ENCODE measurements around the gene CDH11.
A peak's percentile ranks its signal among the peaks of the same experiment; 100 is the strongest.

CDH11 gene

GRCh38 chr16:65070831-65071432 is 50.9 kb downstream of the CDH11 start:
- DNase-seq (ENCODE audit: low spot score) = peak; percentile 97

- DNase-seq (ENCODE audit: low spot score) = no peak
Measured at GRCh38 chr16:65069766-65070165, 52.1 kb downstream of the CDH11 start.

- no peak for DNase-seq (ENCODE audit: low spot score)
Measured at GRCh38 chr16:65069065-65069464, 52.8 kb downstream of the CDH11 start.

DNA sequence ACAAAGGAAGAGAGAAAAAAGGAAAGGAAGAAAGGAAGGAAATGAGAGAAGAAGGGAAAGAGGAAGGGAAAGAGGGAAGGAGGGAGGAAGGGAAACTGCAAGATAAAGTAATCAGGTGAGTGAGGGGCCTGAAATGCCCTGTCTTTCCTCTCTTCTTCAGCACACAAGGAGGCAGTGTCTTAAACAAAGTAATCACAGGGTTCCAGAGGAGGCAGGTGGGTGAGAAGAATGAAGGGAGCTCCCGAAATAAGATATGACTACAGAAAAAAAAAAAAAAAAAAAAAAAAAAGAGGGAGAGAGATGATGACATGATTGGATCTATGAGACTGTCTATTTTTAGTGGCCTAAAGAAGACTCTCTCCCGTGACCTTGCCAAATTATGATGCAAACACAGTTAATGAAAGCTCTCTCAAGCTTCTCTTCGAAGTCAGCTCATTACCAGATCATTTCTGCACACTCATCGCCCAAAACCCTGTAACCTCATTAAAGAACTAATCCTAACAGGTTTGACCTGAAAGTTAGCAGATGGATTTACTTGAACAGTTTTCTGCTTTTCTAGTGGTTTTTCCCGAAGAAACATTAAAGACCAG is 53.6 kb downstream of the CDH11 start:
- DNase-seq (ENCODE audit: low spot score) = no peak

GRCh38 chr16:65066651-65067050 is 55.2 kb downstream of the CDH11 start:
- no peak for DNase-seq (ENCODE audit: low spot score)

- no peak for DNase-seq (ENCODE audit: low spot score)
Measured at GRCh38 chr16:65065031-65065430, 56.8 kb downstream of the CDH11 start.

DNA sequence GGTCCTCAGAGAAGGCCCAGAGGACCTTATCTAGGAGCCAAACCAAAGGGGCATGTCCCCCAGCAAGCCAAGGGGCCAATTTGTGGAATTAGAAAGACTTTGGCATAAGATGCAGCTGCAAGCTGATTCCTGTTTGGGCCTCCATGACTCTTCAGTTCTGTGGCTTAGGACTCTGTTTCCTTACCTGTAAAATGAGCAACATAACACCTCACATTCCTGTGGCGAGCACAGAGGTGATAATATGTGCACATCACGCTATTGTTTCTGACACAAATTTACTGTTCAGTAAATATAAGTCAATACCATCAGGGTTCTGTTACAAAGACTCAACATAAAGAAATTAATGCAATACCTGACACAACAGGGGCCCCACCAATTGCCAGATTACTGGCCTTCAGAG is 57.7 kb downstream of the CDH11 start:
- DNase-seq (ENCODE audit: low spot score) = no peak

- DNase-seq (ENCODE audit: low spot score) = peak; percentile 75
Measured at GRCh38 chr16:65062736-65063583, 58.9 kb downstream of the CDH11 start.

DNA sequence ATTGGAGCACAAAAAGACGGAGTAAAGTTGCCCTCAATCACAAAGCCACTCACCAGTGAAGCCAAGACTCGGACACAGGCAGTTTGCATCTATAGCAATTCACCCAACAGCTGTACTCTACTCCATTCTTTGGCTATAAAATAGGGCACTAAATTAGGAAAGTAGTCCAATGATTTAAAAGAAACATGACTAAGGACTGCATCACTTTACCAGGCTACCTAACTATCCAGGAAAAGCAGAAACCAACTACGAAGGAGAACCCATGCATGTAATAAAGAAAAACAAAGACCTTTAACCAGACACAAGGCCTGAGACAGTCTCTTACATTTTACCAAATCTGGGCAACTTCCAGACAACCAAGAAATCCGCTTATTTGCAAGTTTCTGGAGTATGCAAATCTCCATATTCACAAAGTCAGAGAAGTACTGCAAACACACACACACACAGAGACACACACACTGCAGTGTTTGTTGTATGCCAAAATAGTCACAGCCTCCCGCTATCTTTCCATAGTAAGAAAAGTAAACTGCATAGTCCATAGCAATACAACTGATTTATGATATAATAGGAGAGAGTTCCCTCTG is 59.8 kb downstream of the CDH11 start:
- DNase-seq (ENCODE audit: low spot score) = no peak

- no peak for DNase-seq (ENCODE audit: low spot score)
Measured at GRCh38 chr16:65061263-65061662, 60.6 kb downstream of the CDH11 start.

DNA sequence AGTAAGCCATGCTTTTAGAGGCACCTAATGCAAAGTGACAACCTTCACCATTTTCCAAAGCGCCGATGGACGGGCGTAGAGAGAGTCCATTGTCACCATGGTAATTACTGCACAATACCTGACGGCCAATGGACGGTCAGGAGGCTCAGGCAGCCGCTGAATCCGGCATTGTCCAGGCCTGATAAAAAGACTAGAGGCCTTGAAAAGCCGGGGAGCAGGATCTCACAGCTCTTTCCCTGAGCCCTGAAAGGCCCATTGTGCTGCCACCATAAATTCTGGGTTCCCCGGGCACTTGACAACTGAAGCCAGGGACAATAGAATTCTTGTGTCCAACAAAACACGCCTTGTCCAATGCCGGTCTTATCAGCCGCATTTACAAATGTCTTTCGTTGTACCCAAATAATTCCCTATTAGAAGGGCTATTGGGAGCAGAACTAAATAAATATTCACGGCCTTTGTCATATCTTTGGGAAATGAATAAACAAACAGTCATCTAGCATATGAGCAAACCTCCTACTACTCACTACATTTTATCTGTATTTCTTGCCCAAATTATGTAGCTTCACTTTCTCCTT is 62.4 kb downstream of the CDH11 start:
- peak; percentile 99 for DNase-seq (ENCODE audit: low spot score)

GRCh38 chr16:65057184-65057583 is 64.7 kb downstream of the CDH11 start:
- DNase-seq (ENCODE audit: low spot score) = no peak

GRCh38 chr16:65054457-65054856 is 67.4 kb downstream of the CDH11 start:
- no peak for DNase-seq (ENCODE audit: low spot score)

DNA sequence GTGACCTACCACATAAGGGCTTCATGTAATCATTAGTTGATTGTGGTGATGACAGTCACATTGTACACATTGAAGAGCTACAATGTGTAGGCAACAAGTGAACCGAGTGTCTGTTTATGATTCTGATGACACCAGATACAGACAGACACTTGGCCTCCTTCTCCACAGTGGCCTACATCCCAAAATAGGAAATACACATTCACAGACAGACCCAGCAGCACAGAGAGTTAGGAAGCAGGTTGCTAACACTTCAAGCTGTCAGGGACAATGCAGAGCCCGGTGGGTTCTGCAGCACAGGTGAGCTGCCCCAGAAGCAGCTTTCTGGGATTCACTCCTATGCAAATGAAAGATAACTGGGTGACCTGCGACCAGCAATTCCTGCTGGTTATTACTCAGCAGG is 72.2 kb downstream of the CDH11 start:
- no peak for DNase-seq (ENCODE audit: low spot score)

DNA sequence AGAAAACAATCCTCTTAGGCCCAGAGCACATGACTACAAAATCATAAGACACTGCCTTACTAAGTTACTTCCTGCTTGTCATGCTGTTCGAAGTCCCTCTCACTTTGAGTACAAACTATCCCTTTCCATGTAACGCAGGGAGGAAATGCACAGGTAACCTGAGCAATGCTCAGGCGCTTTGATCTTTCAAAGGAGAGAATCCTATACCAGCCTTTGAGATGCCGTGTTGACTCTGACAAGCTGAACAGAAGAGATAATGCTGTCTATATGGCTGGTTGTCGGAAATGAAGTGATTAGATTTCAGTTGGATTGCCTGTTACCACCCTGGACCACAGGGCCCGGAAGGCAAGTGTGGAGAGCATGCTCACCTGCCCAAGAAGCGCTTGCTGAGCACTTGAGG is 75.9 kb downstream of the CDH11 start:
- DNase-seq (ENCODE audit: low spot score) = no peak

- no peak for DNase-seq (ENCODE audit: low spot score)
Measured at GRCh38 chr16:65044873-65045272, 77.0 kb downstream of the CDH11 start.

GRCh38 chr16:65044026-65044425 is 77.8 kb downstream of the CDH11 start:
- DNase-seq (ENCODE audit: low spot score) = no peak

DNA sequence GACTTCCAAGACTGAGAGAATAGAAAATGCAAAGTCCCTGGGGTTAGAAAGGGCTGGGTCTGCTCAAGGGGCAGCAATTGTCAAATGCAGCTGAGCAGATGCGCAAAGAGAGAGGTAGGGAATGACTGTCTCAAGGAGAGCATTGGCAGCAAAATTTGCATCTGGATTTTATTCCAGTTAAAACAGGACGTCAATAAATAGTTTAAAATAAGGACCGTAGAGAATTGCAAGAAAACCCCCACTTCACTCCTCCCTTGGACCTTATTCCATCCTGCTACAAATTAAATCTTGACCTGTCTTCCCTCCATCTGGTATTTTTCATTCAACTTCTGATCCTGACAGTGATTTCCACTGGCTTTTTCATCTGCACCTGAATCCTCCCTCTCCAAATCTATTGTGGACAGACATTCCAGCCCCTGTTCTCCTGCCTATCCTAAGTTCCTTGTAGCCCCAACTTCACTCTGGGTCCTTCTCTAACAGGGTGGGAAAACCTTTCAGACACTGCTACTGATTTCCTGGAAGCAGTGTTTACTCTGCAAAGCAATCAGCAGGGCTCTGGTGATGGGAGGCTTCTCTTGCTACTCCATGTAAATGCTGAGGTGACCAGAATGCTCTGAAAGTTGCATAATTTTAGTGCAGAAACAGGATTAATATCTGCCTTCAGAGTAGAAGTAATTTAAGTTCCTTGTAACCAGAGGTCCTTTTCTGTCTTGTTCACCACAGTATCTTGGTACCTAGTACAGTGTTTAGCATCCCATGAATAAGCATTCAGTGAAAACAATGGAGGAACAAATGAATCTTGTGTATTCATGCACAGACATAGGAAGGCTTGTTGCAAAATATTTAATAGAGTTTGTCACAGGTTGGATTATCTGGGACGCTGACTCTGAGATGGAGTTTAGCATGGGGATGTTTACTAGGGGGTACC is 79.2 kb downstream of the CDH11 start:
- DNase-seq (ENCODE audit: low spot score) = no peak

- DNase-seq (ENCODE audit: low spot score) = no peak
Measured at GRCh38 chr16:65041667-65042066, 80.2 kb downstream of the CDH11 start.

DNA sequence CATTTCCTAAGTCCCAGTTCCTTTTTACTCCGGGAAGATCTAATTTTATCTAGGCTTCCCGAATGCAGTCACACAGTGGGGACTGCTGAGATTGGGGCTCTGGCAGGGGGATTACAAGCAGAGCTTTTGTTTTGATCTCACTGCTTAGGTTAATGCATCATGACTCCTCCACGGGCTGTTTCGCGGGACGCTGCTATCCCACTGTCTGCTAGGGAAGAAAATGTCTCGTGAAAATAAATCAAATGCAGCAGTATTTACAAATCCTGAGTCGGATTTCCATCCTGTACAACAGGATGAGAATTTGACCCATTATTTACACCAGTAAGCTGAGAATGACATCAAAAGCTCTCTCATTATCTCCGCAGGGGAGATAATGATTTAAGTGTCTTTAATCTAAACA is 83.8 kb downstream of the CDH11 start:
- no peak for DNase-seq (ENCODE audit: low spot score)

GRCh38 chr16:65037556-65037955 is 84.3 kb downstream of the CDH11 start:
- DNase-seq (ENCODE audit: low spot score) = no peak

All from globus pallidus (tissue), 1 donor.